Raji (cell line): ENCODE results near the gene E4F1.

Source experiments
- POLR2A ChIP-seq: IDR thresholded peaks from 2 replicates; pipeline ENCODE4 v1.6.1; 2011; ENCODE audit warnings: low read depth, low read length, control low read depth; ENCODE audit not compliant: insufficient read depth

Gene E4F1

DNA sequence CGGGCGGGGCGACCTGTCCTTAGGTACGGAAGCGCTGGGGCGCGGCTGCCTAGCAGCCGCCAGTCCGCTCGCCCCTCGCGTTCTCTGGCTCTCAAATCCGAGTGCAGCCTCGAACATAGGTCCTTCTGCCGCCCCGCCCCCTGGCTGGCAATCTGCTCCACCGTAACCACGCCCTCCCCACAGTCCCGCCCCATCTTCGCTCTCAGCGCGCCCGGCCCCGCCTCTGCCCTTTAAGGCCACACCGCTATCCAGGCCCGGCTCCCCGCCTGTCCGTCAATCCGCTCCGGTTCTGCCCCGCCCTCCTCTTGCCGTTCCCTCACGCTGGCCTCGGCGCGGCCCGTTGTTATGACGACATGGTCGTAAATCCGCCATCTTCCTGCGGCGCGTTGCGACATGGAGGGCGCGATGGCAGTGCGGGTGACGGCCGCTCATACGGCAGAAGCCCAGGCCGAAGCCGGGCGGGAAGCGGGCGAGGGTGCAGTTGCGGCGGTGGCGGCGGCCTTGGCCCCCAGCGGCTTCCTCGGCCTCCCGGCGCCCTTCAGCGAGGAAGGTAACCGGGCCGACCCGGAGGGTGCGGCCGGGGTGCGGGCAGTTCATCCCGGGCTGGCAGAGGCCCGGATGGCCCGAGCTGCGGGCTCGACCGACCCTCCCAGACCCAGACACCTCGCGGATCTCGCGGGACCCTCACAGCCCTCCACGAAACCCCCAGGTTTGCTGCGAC, at the start of gene E4F1:
E4F1 (plus strand) TSS at position 371 of the 721 bp plus-strand sequence; CDS start at position 394, 23 bp downstream.
- TF ChIP-seq POLR2A, result peak; percentile 95

DNA sequence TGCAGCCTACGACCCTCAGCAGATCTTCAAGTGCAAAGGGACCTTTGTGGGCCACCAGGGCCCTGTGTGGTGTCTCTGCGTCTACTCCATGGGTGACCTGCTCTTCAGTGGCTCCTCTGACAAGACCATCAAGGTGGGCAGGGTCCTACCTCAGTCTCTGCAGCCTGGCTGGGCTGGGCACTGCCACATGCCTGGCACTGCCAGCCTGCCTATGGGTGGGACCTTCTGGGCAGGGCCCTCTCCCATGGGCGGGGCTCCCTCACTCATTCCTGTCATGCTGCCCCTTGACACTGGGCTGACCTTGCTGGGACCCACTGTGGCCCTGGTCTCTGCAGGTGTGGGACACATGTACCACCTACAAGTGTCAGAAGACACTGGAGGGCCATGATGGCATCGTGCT, 49.5 kb upstream of the E4F1 start:
- TF ChIP-seq POLR2A, result no peak

DNA sequence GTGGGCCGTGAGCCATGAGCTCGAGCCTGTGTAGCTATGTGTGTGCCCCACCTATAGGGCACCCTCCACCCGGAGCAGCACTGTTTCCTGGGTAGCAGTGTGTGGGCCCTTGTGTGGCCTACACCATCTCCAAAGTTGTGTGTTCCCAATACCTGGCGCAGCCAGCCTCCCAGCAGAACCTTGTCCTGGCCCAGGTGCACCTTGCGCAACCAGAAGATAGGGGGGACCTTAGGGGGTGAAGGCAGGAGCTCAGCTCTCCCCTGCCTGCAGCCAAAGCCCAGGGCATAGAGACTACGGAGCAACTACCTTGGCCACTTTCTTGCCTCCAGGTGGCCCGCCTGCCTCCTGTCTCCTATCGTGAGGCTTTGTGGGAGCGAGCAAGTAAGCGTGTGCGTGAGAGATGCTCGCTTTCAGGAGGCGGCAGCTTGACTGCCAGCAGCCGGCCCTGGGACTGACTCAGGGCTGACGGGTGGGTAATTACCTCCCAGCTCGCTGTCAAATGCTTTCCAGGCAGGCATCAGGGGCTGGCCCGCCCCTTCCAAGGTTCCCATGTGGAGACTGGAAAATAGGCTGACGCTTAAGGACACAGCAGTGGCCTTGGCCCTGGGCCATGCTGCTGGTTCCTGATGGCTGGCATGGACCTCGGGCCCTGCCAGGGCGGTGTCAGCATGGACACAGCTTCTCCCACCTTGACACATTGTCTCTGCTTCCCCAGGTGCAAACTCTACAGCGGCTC, 48.8 kb upstream of the E4F1 start:
- no peak for TF ChIP-seq POLR2A

GRCh38 chr16:2175454-2175853, 47.9 kb upstream of the E4F1 start:
- TF ChIP-seq POLR2A, result no peak

DNA sequence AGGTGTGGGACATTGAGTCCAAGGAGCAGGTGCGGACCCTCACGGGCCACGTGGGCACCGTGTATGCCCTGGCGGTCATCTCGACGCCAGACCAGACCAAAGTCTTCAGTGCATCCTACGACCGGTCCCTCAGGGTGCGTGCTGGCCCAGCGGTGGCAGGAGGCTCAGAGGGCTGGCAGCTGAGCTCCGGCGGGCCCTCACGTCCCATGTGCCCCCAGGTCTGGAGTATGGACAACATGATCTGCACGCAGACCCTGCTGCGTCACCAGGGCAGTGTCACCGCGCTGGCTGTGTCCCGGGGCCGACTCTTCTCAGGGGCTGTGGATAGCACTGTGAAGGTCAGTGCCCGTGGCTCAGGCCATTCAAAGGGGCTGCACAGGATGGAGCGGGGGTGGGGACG, 47.3 kb upstream of the E4F1 start:
- no peak for TF ChIP-seq POLR2A

- TF ChIP-seq POLR2A, result no peak
Observed at GRCh38 chr16:2177101-2177500, 46.3 kb upstream of the E4F1 start.

- TF ChIP-seq POLR2A, result no peak
Observed at GRCh38 chr16:2177561-2177960, 45.8 kb upstream of the E4F1 start.

DNA sequence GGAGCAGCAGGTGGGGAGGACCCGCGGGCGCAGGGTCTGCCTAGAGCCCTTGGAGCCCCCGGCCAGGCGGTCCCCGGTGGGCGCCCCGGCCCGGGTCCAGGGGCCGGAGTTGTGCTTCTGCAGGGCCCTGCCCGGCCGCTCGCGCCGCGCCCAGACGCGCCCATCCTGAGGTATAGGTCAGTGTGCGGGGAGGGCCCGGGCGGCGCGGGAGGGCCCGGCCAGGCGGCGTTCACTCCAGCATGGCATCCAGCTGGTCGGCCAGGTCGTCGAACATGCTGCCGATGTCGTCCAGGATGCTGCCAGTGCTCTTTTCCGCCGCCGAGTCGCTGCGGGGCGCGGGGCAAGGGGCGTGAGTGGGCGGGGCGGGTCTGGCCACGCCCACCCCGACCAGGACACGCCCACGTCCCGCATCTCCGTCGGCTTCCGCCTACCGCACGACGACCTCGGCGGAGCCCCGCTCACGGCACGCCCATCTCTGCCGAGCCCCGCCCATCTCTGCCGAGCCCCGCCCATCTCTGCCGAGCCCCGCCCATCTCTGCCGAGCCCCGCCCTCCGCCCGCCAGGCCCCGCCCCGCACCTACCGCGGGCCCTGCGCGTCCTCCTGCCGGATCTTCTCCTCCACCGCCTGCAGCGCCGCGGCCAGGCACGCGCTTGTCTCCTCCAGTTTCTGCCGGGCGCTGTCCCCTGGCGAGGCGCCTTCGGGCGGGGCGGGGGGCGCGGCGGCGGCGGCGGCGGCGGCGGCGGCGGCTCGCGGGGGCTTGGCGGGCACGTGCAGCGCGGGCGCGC, 44.9 kb upstream of the E4F1 start:
- no peak for TF ChIP-seq POLR2A

GRCh38 chr16:2179107-2179501, 44.3 kb upstream of the E4F1 start:
- TF ChIP-seq POLR2A, result no peak

GRCh38 chr16:2179576-2179975, 43.8 kb upstream of the E4F1 start:
- TF ChIP-seq POLR2A, result no peak

DNA sequence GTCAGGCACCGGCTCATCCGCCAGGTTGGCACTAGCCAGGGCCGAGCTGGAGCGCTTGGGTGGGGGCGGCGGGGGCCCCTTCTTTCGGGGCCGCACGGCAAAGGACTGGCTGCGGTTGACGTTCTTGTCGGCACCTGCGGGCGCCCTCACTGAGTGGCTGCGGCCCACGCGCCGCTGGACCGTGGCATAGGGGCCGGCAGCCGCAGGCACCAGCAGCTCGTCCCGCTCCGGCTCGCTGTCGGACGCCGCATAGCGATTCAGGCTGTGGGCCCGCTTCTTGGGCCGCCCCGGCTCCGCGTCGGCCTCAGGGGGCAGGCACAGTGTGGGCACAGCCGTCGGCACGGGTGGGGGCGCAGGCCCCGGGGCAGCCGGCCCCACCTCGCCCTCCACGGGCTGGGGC, 42.9 kb upstream of the E4F1 start:
- no peak for TF ChIP-seq POLR2A

DNA sequence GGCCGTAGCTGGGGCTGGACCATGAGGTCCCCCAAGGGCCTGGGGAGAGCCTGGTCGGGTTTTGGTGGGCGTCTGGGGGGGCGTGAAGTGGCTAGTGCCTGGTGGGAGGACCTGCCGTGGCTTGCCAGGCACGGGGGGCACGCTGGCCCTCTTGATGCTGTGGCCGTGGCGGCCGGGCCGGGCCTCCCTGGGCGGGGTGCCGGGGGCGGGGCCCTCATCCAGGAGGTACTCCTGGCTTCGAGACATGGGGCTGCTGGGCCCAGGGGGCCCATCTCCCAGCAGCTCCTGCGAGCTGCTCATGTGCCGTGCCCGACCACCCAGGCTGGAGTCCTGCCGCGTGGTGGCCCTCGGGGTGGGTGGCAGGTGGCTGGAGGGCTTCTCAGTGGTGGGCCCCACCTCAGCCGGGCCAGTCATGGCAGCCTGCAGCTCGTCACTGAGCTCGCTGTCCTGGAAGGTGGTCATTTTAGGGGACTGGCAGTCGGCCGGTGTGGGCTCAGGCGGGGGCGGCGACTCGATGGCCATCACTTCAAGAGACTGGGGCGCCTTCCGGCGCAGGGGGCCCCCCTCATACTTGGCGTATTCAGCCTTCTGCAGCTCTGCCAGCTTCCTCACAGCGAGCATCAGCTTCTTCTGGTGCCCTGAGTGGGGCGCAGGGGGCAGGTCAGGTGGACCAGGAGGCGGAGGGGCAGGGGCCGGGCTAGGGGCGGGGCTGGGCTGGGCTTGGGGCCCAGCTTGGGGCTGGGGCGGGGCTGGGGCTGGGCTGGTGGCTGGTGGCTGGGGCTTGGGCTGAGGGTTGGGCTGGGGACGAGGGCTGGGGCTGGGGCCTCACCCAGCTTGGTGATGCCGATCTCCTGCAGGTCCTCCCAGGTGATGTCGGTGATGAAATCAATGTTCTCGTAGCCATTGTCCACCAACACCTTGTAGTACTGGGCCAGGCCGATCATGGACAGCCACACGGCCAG, 42.1 kb upstream of the E4F1 start:
- no peak for TF ChIP-seq POLR2A

DNA sequence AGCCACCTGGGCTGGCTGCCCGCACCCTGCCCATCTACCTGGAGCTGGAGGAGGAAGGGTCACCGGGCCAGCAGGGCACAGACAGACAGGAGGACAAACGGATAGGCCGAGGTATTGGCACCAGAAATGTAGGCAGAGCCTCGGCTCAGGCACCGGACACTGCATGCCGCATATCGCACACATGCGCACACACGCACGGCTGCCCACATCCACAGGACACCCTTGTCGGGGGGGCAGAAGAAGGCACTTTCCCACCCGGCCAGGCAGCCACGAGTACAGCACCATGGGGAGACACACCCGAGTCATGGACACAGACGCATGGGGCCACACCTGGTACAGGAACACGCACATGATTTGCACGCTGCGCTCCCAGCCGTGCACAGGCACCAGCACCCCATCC, 41.4 kb upstream of the E4F1 start:
- TF ChIP-seq POLR2A, result no peak

- TF ChIP-seq POLR2A, result no peak
Observed at GRCh38 chr16:2183671-2184070, 39.7 kb upstream of the E4F1 start.

GRCh38 chr16:2184346-2184745, 39.0 kb upstream of the E4F1 start:
- TF ChIP-seq POLR2A, result no peak
